ENCODE measurements around the gene CAP2.

DNA sequence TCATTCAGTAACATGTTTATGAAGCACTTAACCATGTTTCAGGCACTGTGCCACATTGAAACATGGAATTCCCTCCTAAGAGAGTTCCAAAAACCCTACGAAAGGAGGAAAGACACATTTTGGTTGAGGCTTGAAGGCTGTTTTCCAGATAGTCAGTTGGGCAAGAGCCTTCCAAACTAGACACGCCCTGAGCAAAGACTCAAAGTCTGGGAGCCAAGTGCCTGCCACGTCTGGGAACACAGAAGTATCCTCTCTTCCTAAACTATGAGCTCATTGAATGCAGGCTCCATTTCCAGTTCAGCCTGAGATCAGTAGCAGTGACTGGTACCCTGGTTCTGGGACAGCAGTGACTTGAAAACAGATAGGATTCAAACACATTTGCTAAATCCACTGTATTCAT, 132.2 kb downstream of the CAP2 start:
- no peak for TF ChIP-seq ZNF274 (IDR thresholded peaks at IDR 0.05; ENCODE audit: low read depth, low read length)
- no peak for TF ChIP-seq SUZ12 (IDR thresholded peaks at IDR 0.05; ENCODE audit: extremely low read depth, insufficient read depth, insufficient read length)
- TF ChIP-seq YY1 (IDR thresholded peaks at IDR 0.05; ENCODE audit: insufficient read depth, insufficient read length): no peak
